T-helper 22 cell (primary cell): ENCODE results near the gene RNF151.
"Not testable (repeated sequence)": the region's sequence is repeated elsewhere in the genome, so short reads cannot be mapped to it uniquely, and the experiment has no call there.

Experiments
- DNase-seq: peaks from one replicate; pipeline ENCODE4 v3.0.0-alpha.2; 2020; ENCODE audit warnings: low read depth

RNF151 gene

GRCh38 chr16:1938910-1939309, 27.7 kb upstream of the RNF151 start:
- no peak for DNase-seq

DNA sequence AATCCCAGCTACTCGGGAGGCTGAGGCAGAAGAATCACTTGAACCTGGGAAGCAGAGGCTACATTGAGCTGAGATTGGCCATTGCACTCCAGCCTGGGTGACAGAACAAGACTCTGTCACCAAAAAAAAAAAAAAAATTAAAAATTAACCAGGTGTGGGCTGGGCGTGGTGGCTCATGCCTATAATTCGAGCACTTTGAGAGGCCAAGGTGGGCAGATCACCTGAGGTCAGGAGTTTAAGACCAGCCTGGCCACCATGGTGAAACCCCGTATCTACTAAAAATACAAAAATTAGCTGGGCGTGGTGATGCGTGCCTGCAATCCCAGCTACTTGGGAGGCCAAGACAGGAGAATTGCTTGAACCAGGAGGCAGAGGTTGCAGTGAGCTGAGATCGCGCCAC, 26.8 kb upstream of the RNF151 start:
- DNase-seq: not testable (repeated sequence)

DNA sequence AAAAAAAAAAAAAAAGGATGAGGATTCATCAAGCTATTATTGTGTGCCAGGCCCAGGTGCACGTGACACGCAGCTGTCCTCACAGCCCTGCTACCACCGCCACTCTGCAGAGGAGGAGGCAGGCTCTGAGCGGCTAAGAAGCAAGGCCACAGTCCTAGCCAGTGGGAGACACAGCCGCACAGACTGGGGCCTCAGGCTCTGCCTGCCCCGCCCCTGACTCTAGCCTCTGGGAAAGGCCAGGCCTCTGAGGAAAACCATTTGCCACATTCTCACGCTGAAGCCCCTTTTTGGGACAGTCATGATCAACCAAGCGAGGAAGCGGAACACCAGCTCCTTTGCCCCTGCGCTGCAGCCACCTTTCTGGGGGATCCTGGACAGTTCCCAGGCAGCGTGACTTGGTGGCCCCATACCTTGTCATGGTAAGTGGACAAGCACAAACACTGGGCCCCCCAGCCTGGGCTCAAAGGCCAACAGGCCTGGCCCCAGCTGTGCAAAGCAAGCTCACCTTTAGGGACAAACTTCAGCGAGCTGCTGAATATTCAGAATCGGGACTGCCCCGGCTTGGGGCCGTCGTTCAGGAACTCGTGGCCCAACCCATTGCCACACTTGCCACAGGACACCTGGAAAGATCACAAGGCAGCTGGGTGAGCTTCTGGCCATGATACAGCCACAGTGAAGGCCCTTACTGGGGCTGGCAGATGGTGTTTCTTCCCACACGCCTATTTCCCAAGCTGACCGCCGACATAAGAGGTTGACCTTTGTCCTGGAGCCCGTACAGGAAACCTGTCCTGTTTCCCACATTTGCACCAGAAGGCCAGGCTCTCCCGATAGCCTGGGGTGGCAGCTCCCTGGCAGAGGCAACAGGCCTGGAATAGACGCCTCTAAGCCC, 26.1 kb upstream of the RNF151 start:
- no peak for DNase-seq

- DNase-seq: no peak
These were observed 25.3 kb upstream of the RNF151 start for GRCh38 chr16:1941162-1942046.

GRCh38 chr16:1942047-1942809, 24.4 kb upstream of the RNF151 start:
- DNase-seq: no peak

DNA sequence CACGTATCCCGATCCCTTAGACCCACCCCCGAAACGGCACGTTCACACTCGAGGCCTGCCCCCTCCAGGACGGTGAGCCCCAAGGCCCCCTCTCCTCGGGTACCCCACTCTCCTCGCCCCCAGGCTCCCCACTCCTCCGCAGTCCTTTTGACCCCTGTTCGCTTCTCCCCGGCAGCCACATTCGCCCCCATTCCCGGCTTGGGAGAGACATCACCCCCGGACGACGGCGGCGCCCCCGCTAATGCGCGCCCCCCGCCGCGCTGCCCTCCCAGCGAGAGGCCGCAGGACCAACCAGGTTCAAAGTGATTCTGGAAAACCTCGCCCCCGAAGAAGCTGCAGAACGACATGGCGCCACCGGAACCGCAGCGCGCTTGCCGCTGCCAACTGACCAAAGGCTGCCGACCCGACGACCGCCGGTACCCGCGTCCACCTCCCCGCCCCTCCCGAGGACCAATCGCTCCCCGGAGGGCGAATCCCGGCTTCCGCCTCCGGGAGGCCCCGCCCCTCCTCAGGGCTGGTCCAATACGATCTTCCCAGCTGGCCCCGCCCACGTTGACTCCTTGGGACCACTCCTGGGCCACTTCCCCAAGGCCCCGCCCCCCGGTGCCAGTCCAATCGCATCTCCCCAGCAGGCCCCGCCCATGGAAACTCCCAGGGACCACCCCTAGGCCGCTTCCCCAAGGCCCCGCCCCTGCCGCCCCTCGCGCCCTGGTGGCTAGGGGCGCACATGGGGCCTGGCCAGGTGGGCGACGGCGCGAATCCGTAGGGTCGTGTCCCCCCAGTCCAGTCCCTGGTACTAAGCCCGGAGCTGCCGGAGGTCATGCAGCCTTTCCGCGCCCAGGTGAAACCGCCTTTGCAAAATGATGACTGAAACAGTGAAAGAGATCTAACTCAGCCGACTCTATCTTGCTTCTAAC, 23.6 kb upstream of the RNF151 start, which contains the start of gene MSRB1:
TSS of gene MSRB1 (minus strand) at position 390 of the 917 bp plus-strand sequence. CDS start at position 347, 43 bp downstream.
- DNase-seq: peak; percentile 99

DNA sequence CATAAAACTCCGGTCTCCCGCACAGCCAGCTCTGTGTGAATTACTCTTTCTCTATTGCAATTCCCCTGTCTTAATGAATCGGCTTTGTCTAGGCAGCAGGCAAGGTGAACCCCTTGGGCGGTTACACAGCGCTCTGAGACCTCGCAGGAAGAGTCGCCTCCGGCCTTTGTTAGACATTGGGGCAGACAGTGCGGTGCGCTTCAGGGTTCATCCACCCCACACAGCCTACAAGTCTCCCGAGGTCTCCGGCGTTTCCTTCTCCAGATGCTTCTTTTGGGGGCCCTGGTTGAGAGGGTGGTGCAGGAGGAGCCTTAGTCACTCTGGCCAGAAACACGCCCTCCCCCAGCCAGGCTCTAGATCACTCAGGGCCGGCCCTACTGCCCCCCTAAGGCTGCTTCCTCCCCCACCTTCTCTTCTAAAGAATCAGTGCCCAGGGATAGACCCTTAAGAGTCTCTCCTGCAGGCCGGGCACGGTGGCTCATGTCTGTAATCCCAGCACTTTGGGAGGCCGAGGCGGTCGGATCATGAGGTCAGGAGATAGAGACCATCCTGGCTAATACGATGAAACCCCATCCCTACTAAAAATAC, 21.9 kb upstream of the RNF151 start:
- no peak for DNase-seq

DNA sequence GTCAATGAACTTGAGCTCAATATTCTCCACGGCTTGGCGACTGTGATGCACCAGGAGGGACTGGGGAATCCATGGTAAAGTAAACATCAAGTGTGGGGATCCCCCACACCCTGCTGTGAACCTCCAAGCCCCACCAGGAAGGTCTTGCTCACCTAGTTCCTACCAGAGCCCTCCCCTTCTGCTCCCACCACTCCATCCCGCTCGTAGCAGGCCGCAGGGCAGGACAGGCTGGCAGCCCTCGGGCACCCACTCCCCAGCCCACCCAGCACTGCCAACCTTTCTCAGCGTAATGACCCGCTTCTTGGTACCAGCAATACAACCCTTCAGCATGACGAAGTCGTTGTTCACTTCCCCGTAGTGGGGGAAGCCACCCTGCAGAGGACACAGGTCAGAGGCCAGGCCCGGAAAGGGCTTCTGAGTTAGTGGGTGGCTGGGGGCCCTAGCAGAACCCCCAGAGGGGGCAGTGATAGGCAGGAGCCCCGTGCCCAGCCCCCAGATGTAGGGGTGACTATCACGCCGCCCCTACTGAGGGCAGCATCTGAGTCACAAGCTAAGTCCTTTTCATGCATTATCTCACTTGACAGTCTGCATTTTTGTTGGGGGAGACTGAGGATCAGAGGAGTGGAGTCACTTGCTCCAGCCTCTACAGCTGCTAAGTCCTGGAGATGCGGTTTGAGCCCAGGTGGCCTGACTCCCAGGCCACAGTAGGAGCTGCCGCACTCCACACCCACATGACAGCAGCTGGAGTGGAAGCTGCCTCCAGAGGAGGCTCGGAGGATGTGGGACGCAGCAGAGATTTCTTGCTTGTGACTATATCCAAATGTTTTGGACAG, 20.9 kb upstream of the RNF151 start:
- DNase-seq: no peak

DNA sequence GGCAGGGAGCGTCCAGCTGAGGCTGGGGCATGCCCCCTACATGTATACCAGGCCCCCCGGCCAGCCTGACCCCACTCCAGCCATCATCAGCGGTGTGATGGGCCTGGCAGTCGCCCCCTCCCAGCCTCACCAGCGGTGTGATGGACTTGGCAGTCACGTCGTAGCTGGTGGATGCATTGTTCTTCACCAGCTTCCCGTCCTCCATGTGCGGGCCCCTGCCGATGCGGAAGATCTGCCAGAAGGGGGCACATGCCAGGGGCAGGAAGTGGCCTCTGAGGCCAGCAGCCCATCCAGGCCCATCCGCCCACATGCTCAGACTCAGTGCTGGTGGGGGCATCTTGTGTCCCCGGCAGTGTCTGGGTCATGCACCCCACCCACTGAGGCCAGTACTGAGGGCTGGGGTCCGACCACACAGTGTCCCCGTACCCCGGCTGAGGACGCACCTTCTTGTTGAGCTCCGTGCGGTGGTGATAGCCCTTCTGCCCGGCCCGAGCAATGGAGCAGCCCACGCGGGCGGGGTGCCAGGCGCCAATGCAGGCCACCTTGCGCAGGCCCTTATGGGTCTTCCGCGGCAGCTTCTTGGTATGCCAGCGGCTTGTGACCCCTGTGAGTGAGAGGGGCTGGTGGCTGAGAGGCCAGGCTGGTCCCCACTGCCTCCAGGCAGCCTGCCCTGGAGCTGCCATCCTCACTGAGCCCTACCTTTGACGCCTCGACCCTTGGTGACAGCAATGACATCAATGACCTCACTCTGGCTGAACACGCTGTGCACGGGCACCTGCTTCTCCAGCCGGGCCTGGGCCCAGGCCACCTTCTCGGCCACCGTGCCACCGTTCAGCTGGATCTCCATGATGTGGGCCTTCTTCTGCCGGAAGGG, 19.9 kb upstream of the RNF151 start:
- DNase-seq: no peak

DNA sequence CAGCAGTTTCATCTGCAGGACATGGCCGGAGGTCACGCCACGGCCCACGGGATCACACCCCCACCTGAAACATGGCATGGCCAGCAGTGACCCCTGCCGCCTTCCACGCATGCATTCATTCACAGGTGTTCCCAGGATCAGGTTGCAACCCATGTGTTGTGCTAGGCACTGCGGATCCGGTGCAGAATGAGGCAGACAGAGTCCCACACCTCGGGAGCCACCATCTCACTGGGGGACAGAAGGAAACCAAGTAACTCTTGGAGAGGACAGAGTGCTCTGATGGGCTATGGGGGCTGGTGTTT, 19.3 kb upstream of the RNF151 start:
- no peak for DNase-seq

DNA sequence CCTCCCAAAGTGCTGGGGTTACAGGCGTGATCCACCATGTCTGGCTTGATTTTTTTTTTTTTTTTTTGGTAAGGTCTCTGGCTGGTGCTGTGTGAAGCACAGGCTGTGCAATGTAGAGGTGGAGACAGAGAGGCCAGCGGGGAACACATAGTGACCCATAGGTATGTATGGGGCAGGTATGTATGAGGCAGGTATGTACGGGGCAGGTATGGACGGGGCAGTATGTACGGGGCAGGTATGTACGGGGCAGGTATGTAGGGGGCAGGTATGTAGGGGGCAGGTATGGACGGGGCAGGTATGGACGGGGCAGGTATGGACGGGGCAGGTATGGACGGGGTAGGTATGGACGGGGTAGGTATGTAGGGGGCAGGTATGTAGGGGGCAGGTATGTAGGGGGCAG, 17.1 kb upstream of the RNF151 start:
- DNase-seq: no peak

DNA sequence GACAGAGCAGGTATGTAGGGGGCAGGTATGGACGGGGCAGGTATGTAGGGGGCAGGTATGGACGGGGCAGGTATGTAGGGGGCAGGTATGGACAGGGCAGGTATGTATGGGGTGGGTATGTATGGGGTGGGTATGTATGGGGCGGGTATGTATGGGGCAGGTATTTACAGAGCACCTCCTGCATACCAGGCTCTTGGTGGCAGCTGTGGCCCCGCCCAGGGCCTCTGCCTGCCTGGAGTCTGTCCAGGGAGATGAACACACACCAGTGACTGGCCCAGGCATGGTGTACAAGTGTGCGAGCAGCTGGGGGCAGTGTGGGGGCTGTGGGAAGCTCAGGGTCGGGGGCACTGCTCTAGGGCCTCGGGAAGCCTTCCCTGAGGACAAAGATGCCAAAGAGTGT, 16.6 kb upstream of the RNF151 start:
- no peak for DNase-seq

DNA sequence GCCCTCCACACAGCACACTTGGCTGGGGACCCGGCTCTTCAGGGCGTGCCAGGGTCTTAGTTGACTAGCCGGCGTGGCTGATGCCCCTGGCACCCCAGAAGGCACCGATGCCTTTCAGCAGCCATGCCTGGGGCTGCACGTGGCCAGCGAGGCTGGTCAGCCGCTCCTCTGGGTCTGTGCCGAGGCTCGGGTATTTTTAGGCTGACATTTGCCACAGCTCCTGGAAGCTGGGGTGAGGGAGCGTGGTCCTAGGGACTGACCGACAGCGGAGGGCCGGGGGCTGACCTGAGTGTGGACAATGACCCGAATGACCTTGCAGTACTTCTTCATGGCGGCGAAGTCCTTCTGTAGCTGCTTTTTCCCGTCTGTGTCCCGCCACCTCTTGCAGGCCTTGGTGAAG, 16.1 kb upstream of the RNF151 start:
- no peak for DNase-seq

- DNase-seq: no peak
These were observed 12.9 kb upstream of the RNF151 start for GRCh38 chr16:1953734-1954133.

DNA sequence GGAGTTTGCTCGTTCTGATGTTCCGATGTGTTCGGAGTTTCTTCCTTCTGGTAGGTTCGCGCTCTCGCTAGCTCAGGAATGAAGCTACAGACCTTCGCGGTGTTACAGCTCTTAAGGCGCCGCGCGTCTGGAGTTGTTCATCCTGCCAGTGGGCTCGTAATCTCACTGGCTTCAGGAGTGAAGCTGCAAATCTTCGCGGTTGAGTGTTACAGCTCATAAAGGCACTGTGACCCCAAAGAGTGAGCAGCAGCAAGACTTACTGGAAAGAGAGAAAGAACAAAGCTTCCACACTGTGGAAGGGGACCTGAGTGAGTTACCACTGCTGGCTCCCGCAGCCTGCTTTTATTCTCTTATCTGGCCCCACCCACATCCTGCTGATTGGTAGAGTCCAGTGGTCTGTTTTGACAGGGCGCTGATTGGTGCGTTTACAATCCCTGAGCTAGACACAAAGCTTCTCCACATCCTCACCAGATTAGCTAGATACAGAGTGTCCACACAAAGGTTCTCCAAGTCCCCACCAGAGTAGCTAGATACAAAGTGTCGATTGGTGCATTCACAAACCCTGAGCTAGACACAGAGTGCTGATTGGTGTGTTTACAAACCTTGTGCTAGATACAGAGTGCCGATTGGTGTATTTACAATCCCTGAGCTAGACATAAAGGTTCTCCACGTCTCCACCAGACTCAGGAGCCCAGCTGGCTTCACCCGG, 9.1 kb upstream of the RNF151 start:
- DNase-seq: not testable (repeated sequence)

DNA sequence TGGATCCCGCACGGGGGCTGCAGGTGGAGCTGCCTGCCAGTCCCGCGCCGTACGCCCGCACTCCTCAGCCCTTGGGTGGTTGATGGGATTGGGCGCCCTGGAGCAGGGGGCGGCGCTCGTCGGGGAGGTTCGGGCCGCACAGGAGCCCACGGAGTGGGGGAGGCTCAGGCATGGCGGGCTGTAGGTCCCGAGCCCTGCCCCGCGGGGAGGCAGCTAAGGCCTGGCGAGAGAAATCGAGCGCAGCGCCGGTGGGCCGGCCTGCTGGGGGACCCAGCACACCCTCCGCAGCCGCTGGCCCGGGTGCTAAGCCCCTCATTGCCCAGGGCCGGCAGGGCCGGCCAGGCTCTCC, 8.5 kb upstream of the RNF151 start:
- not testable (repeated sequence) for DNase-seq

DNA sequence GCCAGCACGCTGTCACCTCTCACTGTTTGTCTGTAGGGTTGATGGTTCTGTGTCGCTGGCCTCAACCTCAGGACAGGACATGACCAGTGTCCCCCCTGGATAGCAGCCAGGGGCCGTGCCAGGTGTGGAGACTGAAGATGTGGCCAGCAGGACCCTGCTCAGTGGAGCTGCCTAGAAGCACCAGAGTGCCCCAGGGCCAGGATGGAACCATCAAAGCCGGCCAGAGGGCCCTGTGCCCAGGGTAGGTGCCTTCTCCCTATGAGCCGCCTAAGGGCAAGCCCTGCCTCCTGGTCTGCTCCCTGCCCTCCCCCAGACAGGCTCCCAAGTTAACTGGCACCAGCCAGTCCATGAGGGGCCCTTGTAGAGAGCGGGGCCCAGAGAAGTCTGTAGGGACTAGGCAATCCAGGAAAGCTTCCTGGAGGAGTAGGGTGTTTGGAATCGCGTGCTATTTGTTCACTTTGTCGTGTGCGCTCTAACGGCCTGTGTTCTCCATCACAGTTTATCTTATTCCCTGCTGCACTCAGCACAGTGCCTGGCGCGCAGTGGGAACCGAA, 7.9 kb upstream of the RNF151 start:
- DNase-seq: no peak
